ENCODE results near the gene GRM4. TPM values are rescaled to one million over a fixed set of nuclear protein-coding genes. Genes with fewer than 3 reads are reported as not detected.
"Not testable (repeated sequence)": the region's sequence is repeated elsewhere in the genome, so short reads cannot be mapped to it uniquely, and the experiment has no call there.

Gene GRM4
- total RNA-seq, 8 experiments from 2014 or later = 0.56 to 4.3 (median 1.0) TPM

DNA sequence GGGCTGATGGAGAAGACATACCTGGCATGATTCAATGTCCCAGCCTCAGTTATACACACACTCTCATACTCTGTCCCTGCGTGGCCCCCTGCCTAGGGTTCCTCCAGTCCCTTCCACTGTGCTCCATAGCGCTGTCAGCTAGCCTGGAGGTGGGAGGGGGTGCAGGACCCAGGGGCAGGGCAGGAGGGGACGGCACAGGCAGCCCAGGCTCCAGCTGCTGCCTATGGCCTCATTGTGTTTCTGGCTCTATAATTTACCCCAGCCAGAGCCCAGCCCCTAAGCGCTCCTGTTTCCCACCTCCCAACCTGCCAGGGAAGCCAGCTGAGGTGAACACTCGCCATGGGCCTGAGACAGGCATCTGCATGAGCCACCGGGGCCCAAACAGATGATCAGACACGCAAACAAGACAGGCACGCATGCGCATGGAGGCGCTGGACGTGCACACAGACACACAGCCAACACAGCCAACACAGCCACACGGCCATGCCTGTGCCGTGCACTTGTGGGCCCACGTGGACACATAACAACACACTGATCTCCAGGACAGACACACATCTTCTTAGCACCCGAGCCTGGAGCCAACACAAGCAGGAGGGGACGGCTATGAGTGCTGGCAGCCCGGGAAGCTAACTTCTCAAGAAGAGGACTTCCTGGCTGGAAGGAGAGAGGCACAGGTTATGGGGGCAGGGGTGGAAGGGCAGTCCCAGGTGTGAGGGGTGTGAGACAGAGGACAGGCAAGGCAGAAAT lies 124.9 kb downstream of the GRM4 start:
- in situ Hi-C loops (cut with MboI; ENCODE audit: low pct_unique_long_range_greater_than_20kb in 2 of 9, low sequenced_read_pairs in 9 of 9, unreplicated experiment in 9 of 9) = no loop called here
- ATAC-seq (replicated peaks in 6 of 8) = peak in 5 of 8 experiments; percentile 40 to 62 (median 52)
- H3K4me3 ChIP-seq = no peak overlapping the region
- H3K4me1 ChIP-seq (replicated peaks in 1 of 2) = peaks cover 6 to 23% of the 10 kb centered on the region in 2 donors
- WGBS, 10 experiments = 40 to 85% (median 67%) methylated on average over 1 to 9 of the region's 17 CpGs; no CpG with 5 or more reads in 4 of the 10 experiments
- peak overlapping the region in 1 of 2 donors; percentile 23 for H3K27ac ChIP-seq

DNA sequence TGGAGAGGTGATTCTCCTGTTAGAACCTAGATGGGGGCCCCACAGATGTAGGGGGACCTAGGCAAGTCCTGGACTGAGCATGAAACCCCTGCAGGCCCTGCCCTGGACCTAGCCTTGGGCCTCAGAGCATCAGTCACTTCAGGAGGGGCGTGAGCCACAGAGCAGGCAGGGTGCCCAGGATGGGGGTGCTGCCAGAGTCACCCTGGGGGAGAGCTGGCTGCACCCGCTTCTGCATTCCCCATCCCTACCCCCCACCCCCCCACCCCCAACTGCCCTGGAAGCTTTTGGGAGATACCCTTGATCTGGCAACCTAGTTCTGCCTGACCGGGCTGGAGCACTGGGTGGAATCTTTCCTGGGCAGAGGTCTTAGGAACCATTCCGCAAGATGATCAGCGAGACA lies 125.6 kb downstream of the GRM4 start:
- Histone ChIP-seq H3K27ac (no peak overlapping the region), H3K4me3 (no peak overlapping the region), H3K4me1 (replicated peaks in 1 of 2) (peaks cover 7 to 23% of the 10 kb centered on the region in 2 donors)
- 100% methylated on average over 2 of the region's 5 CpGs; no CpG with 5 or more reads in 9 of the 10 experiments for WGBS, 10 experiments
- in situ Hi-C loops (cut with MboI; ENCODE audit: low pct_unique_long_range_greater_than_20kb in 2 of 9, low sequenced_read_pairs in 9 of 9, unreplicated experiment in 9 of 9) = no loop called here
- no peak for ATAC-seq (replicated peaks in 6 of 8)

DNA sequence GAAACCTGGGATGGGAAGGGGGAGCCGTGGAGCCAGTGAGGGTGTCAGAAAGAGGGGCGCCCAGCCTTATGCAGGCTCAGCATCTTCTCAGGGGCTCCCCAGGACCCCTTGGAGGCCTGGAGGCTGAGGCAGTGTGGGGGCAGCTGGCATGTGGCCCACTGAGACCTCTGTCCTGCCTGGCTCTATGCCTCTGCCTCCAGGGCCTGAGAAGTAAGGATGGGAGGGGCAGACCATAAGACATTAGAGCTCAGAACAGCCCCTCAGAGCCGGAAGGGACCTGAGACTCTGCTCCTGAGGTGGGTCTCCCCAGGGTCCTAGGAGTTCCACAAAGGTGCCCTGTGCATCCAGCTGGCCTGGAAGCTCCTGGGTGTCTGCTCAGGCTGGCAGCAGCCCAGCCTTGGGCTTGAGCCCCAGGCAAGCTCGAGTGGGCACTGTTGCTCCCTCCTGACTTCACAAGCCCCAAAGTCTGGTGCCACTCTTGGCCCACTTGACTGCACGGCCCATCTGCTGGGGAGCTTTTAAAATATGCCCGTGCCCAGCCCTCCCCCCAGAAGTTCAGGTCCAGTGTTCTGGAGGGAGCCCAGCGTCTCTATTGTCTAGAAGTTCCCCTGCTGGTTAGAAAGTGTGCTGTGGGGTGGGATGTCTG lies 126.8 kb downstream of the GRM4 start:
- Histone ChIP-seq H3K4me1 (replicated peaks in 1 of 2) (peaks cover 9 to 26% of the 10 kb centered on the region in 2 donors), H3K4me3 (no peak overlapping the region), H3K27ac (no peak overlapping the region)
- no peak for ATAC-seq (replicated peaks in 6 of 8)
- in situ Hi-C loops (cut with MboI; ENCODE audit: low pct_unique_long_range_greater_than_20kb in 2 of 9, low sequenced_read_pairs in 9 of 9, unreplicated experiment in 9 of 9) = no loop called here
- WGBS, 10 experiments = 17 to 100% (median 81%) methylated on average over 1 to 4 of the region's 7 CpGs; no CpG with 5 or more reads in 7 of the 10 experiments

DNA sequence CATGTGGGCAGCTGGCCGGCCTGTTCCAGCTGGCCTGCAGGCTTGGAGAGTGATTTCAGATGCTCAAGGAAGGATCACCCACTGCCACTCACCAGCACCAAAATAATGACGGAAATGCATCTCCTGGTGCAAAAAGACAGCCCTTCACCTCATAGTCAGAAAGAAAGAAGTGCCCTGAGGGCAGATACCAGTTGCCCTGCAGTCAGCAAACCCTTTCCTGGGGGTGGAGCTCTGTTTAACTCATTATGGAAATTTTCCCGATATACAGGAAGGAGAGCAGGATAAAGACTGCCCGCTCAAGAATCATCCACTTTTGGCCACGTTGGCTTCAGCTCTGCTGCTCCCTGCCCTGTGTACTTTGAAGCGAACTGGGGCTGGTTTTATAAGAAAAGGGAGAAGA lies 127.9 kb downstream of the GRM4 start:
- peaks cover 9 to 26% of the 10 kb centered on the region in 2 donors for H3K4me1 ChIP-seq (replicated peaks in 1 of 2)
- H3K27ac ChIP-seq = no peak overlapping the region
- in situ Hi-C loops (cut with MboI; ENCODE audit: low pct_unique_long_range_greater_than_20kb in 2 of 9, low sequenced_read_pairs in 9 of 9, unreplicated experiment in 9 of 9) = no loop called here
- WGBS, 10 experiments = 0 to 100% (median 83%) methylated on average over 1 to 4 of the region's 6 CpGs; no CpG with 5 or more reads in 3 of the 10 experiments
- no peak for ATAC-seq (replicated peaks in 6 of 8)
- H3K4me3 ChIP-seq = no peak overlapping the region

DNA sequence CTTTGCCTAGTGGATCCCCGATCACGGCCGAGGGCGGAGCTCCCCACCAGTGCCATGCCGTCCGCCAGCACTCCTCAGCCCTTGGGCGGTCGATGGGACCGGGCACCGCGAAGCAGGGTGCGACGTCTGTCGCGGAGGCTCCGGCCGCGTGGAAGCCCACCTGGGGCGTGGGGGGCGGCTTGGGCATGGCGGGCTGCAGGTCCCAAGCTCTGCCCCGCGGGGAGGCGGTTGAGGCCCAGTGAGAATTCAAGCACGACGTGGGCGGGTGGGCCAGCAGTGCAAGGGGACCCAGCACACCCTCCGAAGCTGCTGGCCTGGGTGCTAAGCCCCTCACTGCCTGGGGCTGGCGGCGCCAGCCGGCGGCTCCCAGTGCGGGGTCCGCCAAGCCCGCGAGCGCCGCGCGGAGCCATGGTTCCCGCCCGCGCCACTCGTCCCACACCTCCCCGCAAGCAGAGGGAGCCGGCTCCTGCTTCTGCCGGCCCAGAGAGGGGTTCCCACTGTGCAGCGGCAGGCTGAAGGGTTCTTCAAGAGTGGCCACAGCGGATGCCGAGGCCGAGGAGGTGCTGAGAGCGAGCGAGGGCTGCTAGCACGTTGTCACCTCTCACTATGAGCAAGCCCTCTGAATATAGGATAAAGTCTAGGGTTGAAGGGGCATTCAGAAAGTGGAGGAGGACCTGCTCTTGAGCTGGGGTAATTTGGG lies 128.6 kb downstream of the GRM4 start:
- no peak overlapping the region for H3K4me3 ChIP-seq
- no peak overlapping the region for H3K27ac ChIP-seq
- peaks cover 9 to 26% of the 10 kb centered on the region in 2 donors for H3K4me1 ChIP-seq (replicated peaks in 1 of 2)
- ATAC-seq (replicated peaks in 6 of 8) = no peak
- in situ Hi-C loops (cut with MboI; ENCODE audit: low pct_unique_long_range_greater_than_20kb in 2 of 9, low sequenced_read_pairs in 9 of 9, unreplicated experiment in 9 of 9) = no loop called here
- 72 to 89% (median 76%) methylated on average over 2 to 6 of the region's 54 CpGs; no CpG with 5 or more reads in 7 of the 10 experiments for WGBS, 10 experiments

DNA sequence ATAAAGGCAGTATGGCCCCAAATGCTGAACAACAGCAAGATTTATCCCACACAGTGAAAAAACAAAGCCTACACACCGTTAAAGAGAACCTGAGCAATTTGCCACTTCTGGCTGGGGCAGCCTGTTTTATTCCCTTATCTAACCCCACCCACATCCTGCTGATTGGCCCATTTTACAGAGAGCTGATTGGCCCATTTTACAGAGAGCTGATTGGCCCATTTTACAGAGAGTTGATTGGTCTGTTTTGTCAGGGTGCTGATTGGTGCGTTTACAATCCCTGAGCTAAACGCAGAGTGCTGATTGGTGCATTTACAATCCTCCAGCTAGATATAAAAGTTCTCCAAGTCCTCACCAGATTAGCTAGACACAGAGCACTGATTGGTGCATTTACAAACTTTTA lies 129.3 kb downstream of the GRM4 start:
- ATAC-seq (replicated peaks in 6 of 8); H3K4me3 ChIP-seq; in situ Hi-C loops (cut with MboI; ENCODE audit: low pct_unique_long_range_greater_than_20kb in 2 of 9, low sequenced_read_pairs in 9 of 9, unreplicated experiment in 9 of 9); H3K27ac ChIP-seq: not testable (repeated sequence)
- 40 to 100% (median 77%) methylated on average over 1 to 3 of the region's 3 CpGs; no CpG with 5 or more reads in 4 of the 10 experiments for whole genome bisulfite sequencing, 10 experiments
- H3K4me1 ChIP-seq (replicated peaks in 1 of 2) = peaks cover 9 to 20% of the 10 kb centered on the region in 2 donors

DNA sequence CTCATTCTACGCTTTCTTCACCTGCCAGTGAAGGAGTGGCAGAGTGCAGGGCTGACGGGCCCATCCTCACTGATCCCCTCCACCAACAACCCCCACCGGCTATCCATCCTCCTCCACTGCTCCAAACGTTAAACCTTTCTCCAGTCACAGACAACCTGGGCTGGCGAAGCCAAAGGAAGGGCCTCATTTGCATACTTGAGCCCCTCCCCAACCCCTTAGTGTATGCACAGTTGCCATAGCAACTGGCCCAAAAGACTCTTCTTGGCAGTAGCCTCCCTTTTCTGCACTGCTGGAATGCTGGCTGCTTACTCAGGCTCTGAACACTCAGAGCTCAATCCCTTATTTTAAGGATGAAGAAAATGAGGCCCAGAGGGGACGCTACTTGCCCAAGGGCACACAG lies 130.3 kb downstream of the GRM4 start:
- WGBS, 10 experiments = 0 to 100% (median 56%) methylated on average over 1 to 5 of the region's 6 CpGs; no CpG with 5 or more reads in 4 of the 10 experiments
- peak; percentile 68 to 100 (median 83) for ATAC-seq (replicated peaks in 6 of 8)
- H3K27ac ChIP-seq = no peak overlapping the region
- H3K4me3 ChIP-seq = no peak overlapping the region
- H3K4me1 ChIP-seq (replicated peaks in 1 of 2) = peaks cover 14 to 26% of the 10 kb centered on the region in 2 donors
- in situ Hi-C loops (cut with MboI; ENCODE audit: low pct_unique_long_range_greater_than_20kb in 2 of 9, low sequenced_read_pairs in 9 of 9, unreplicated experiment in 9 of 9) = no loop called here

DNA sequence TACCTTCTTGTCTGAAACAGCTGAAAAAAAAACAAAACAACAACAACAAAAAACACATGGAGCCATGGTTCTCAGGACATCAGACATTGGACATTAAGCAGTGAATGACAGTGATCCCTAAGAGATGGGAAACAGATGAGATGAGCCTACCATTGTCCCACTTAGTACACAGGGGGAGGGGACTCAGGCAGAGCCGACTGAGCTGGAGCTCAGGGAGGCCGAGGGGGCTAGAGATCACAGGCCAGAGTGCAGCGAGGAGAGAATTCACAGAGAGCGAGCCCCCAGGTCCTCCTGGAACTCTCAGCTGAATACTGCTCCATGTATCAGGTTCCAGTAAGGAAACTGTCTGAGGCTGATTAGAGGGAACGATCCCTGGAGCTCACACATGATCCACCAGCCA lies 134.6 kb downstream of the GRM4 start:
- in situ Hi-C loops (cut with MboI; ENCODE audit: low pct_unique_long_range_greater_than_20kb in 2 of 9, low sequenced_read_pairs in 9 of 9, unreplicated experiment in 9 of 9) = no loop called here
- no peak overlapping the region for H3K4me3 ChIP-seq
- WGBS, 10 experiments = 0 to 100% (median 46%) methylated on average over 1 to 4 of the region's 5 CpGs; no CpG with 5 or more reads in 4 of the 10 experiments
- H3K4me1 ChIP-seq (replicated peaks in 1 of 2) = peaks cover 20 to 36% of the 10 kb centered on the region in 2 donors
- ATAC-seq (replicated peaks in 6 of 8) = peak in 3 of 8 experiments; percentile 29 to 45 (median 40)
- no peak overlapping the region for H3K27ac ChIP-seq

DNA sequence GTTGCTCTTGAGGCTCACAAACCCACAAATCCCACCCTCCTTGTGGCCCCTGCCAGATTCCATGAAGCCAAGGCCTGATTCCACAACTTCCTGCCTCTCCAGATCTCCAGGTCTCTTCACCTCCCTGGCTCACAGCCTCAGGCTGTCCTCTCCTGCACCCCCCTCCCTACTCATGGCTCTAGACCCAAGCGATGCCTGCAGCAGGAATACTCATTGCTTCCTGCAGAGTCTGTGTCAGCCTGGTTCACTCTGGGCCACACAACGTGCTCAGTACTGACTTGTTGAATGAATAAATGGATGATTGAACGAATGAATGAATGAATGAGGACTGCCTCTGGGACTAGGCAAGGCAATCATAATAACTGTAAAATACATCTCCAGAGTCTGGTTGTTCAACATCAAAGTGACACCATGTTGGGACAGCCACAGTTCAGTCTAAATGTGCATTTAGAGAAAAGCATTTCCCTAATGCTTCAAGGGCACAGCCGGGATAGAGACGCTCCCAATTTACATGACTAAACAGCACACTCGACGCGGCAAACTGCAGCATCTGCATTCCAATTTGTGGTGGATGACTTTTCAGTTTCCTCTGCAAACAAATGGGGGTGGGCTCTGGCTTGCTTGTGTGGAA lies 139.9 kb downstream of the GRM4 start:
- no peak overlapping the region for H3K27ac ChIP-seq
- H3K4me1 ChIP-seq (replicated peaks in 1 of 2) = peaks cover 33 to 34% of the 10 kb centered on the region in 2 donors
- WGBS, 10 experiments = 4 to 38% (median 8%) methylated on average over 2 to 6 of the region's 8 CpGs; no CpG with 5 or more reads in 2 of the 10 experiments
- ATAC-seq (replicated peaks in 6 of 8) = peak in 7 of 8 experiments; percentile 40 to 85 (median 55)
- in situ Hi-C loops (cut with MboI; ENCODE audit: low pct_unique_long_range_greater_than_20kb in 2 of 9, low sequenced_read_pairs in 9 of 9, unreplicated experiment in 9 of 9) = no loop called here
- no peak overlapping the region for H3K4me3 ChIP-seq

DNA sequence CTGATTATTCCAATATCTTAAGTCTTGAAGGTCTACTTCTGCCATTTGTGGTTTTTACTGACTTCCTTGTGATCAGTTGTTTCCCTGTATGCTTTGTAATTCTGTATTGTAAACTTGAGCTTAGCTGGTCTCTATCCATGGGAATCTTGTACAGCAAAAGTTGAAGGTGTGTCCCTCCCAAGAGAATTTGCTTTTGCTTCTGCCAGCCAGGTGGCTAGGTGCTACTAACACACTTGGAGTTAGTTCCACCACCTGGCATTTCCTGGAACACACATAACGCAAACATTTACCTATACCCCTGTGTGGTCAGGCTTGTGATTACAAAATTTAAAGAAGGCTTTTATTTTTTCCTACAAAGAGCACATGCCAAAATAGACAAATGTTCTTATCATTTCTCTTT lies 141.2 kb downstream of the GRM4 start:
- in situ Hi-C loops (cut with MboI; ENCODE audit: low pct_unique_long_range_greater_than_20kb in 2 of 9, low sequenced_read_pairs in 9 of 9, unreplicated experiment in 9 of 9) = no loop called here
- 50 to 100% (median 100%) methylated on average over 1 of the region's 1 CpG; no CpG with 5 or more reads in 4 of the 10 experiments for WGBS, 10 experiments
- Histone ChIP-seq H3K4me3 (no peak overlapping the region), H3K4me1 (replicated peaks in 1 of 2) (peaks cover 24 to 28% of the 10 kb centered on the region in 2 donors), H3K27ac (no peak overlapping the region)
- no peak for ATAC-seq (replicated peaks in 6 of 8)

DNA sequence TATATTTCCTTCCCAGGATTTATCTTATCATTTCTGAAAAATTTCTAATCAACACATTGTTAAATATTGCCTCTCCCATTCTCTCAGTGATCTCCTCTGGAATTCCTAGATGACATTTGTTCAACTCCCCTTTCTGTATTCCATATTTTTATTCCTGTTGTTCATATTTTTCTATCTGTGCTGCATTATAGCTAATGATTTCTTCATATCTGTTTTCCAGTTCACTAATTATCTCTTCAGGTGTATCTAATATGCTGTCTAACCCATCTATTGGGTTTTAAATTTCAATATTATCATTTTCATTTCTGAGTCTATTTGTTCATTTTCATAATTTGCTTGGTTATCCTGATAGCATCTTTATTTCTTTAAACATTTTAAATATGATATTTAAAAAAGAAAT lies 141.9 kb downstream of the GRM4 start:
- H3K27ac ChIP-seq = no peak overlapping the region
- no peak for ATAC-seq (replicated peaks in 6 of 8)
- in situ Hi-C loops (cut with MboI; ENCODE audit: low pct_unique_long_range_greater_than_20kb in 2 of 9, low sequenced_read_pairs in 9 of 9, unreplicated experiment in 9 of 9) = no loop called here
- H3K4me3 ChIP-seq = no peak overlapping the region
- peaks cover 24 to 28% of the 10 kb centered on the region in 2 donors for H3K4me1 ChIP-seq (replicated peaks in 1 of 2)

DNA sequence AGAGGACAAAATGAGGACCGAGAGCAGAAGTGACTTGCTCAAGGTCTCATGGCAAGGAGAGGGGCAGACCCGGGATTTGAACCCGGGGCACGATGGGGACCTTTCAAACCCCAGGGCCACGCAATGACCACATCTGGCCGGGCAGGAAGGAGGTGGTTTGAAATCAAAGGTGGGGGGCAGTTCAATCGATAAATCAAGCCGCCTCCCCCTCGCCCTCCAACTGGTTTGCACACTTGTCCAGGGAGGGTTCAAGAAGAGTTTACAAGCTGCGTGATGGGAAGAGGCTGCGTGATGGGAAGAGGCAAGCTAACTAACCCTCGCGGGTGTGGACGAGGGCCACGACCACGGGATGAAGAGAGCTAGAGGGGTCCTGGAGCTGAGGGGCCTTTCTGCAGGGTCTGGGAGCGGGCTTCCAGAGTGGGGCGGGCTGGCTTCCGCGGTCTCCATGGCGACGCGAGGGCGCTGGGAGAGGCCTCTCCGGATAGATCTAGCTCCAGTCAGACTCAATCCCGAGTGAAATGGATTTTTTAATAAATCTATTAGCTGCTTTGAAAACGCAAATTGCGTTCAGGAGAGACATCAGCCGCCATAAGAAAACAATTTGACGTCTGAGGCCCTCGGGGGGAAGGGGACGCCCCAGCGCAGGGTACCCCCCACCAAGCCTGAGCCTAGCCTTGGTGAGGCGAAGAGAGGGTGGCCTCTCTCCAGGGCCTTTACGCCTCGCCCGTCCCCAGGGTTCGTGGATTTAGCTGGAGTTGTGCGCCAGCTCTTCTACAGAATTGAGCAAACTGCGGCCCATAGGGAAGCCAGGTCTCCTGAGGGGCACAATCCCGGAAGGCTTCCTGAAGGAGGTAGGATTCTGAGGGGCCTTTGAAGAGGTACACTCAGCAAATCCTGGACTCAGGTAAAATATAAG lies 143.9 kb downstream of the GRM4 start:
- H3K4me3 ChIP-seq = no peak overlapping the region
- WGBS, 10 experiments = 0 to 90% (median 60%) methylated on average over 1 to 13 of the region's 41 CpGs; no CpG with 5 or more reads in 1 of the 10 experiments
- H3K4me1 ChIP-seq (replicated peaks in 1 of 2) = peaks cover 24 to 28% of the 10 kb centered on the region in 2 donors
- ATAC-seq (replicated peaks in 6 of 8) = peak in 5 of 8 experiments; percentile 87 to 96 (median 93)
- in situ Hi-C loops (cut with MboI; ENCODE audit: low pct_unique_long_range_greater_than_20kb in 2 of 9, low sequenced_read_pairs in 9 of 9, unreplicated experiment in 9 of 9) = no loop called here
- H3K27ac ChIP-seq = peak overlapping the region; percentile 48 to 52
